CD4-positive, alpha-beta T cell (primary cell): ENCODE data around the gene FBXO21. TPM values are rescaled to one million over a fixed set of nuclear protein-coding genes. Genes with fewer than 3 reads are reported as not detected.
A peak's percentile ranks its signal among the peaks of the same experiment; 100 is the strongest.

Experiments
- ATAC-seq: fragments of 200-7000 bp; cut with Tn5 transposase; one replicate; pipeline ENCODE4 v1.10.0; 2022; ENCODE audit warnings: mild to moderate bottlenecking; ENCODE audit not compliant: poor library complexity
- CTCF ChIA-PET: fragments of 350-600 bp; sonication (Branson Sonifier 250); formaldehyde crosslinking; loops from one replicate; lab custom pipeline; 2021; ENCODE audit warnings: antibody characterized with exemption, inconsistent platforms; lab: Charles Lee
- POLR2A ChIA-PET: fragments of 350-600 bp; sonication (Branson Sonifier 250); formaldehyde crosslinking; loops from one replicate; lab custom pipeline; 2021; ENCODE audit warnings: antibody characterized with exemption, inconsistent platforms; lab: Charles Lee
- DNase-seq, 14 experiments: peaks; one replicate each; pipeline ENCODE4 v3.0.0-alpha.2; 2013 to 2020; ENCODE audit warnings: mixed read lengths in 2 of 14
- H3K27ac ChIP-seq, 2 donors: one replicate each; pipeline versions ENCODE4 v1.5.1 to v1.7.0; 2013; ENCODE audit warnings: low read length in 2 of 2, low read depth in 1 of 2, mild to moderate bottlenecking in 1 of 2
- H3K27me3 ChIP-seq, 2 experiments: 1 replicate in 1 of 2; 2 replicates in 1 of 2; pipeline versions ENCODE4 v1.6.1 to v1.7.0; 2013; ENCODE audit warnings: low read length in 2 of 2, control low read depth in 1 of 2, mild to moderate bottlenecking in 1 of 2, moderate library complexity in 1 of 2; ENCODE audit not compliant: insufficient read depth in 2 of 2, control insufficient read depth in 1 of 2
- H3K36me3 ChIP-seq: one replicate; pipeline ENCODE4 v1.6.1; 2013; ENCODE audit warnings: low read length, control low read depth; ENCODE audit not compliant: insufficient read depth
- H3K4me1 ChIP-seq: one replicate; pipeline ENCODE4 v1.6.1; 2013; ENCODE audit warnings: low read length, control low read depth; ENCODE audit not compliant: insufficient read depth
- H3K4me3 ChIP-seq: one replicate; pipeline ENCODE4 v1.5.1; 2013; ENCODE audit warnings: mild to moderate bottlenecking, low read length, moderate library complexity
- H3K9me3 ChIP-seq, 2 experiments: 1 replicate in 1 of 2; 2 replicates in 1 of 2; pipeline versions ENCODE4 v1.6.1 to v1.7.0; 2013; ENCODE audit warnings: low read length in 2 of 2, mild to moderate bottlenecking in 2 of 2, control low read depth in 1 of 2, moderate library complexity in 1 of 2; ENCODE audit not compliant: control insufficient read depth in 1 of 2, insufficient read depth in 1 of 2
- H3K27ac Mint-ChIP-seq: one replicate; pipeline ENCODE4 v1.8.0; 2020; ENCODE audit warnings: mixed read lengths
- H3K27me3 Mint-ChIP-seq: one replicate; pipeline ENCODE4 v1.8.0; 2021; ENCODE audit warnings: mixed read lengths
- H3K36me3 Mint-ChIP-seq: one replicate; pipeline ENCODE4 v1.8.0; 2021; ENCODE audit warnings: low read depth, mixed read lengths
- H3K4me1 Mint-ChIP-seq: one replicate; pipeline ENCODE4 v1.8.0; 2021; ENCODE audit warnings: low read depth, mixed read lengths
- H3K4me3 Mint-ChIP-seq: one replicate; pipeline ENCODE4 v1.8.0; 2020; ENCODE audit warnings: mild to moderate bottlenecking, mixed read lengths
- H3K9me3 Mint-ChIP-seq: one replicate; pipeline ENCODE4 v1.8.0; 2020; ENCODE audit warnings: mixed read lengths
- intact Hi-C, 2 experiments: fragments of 100-400 bp; cut with DNase I in 1 of 2; cut with micrococcal nuclease in 1 of 2; formaldehyde crosslinking; loops; one replicate each; pipeline versions ENCODE4 v1.15.1 to v1.9.0; 2023 to 2025; cut with DNase I, micrococcal nuclease
- total RNA-seq, 174 experiments: library from RNA in 2 of 174; stranded (reverse) in 2 of 174; gene quantifications; one replicate each; pipeline ENCODE4 v1.2.3 and lab custom pipeline; 2021 to 2026
- TF ChIP-seq, protein P1 (sequence below): fragments of 200-600 bp; IDR thresholded peaks from one replicate; pipeline ENCODE4 v1.8.0; 2022; ENCODE audit warnings: antibody characterized with exemption, mild to moderate bottlenecking

FBXO21 gene
- total RNA-seq, 2 experiments from 2014 or later, result 67.7 to 67.9 TPM

- peaks cover 0 to 6% of the 10 kb centered on the region in 2 experiments for H3K9me3 ChIP-seq
- Mint-ChIP-seq H3K9me3 (no peaks in the 10 kb centered on the region), H3K27ac (no peak overlapping the region), H3K36me3 (peaks cover 100% of the 10 kb centered on the region), H3K4me1 (peaks cover 24% of the 10 kb centered on the region), H3K4me3 (peak overlapping the region; percentile 38), H3K27me3 (no peaks in the 10 kb centered on the region)
- no peak overlapping the region for H3K4me3 ChIP-seq
- ChIA-PET POLR2A (interaction anchor here (1.0 kb wide), 1 partner anchor 25 kb away, joined by 3 read pairs; no protein-coding TSS in a partner anchor), CTCF (no interaction called here)
- ATAC-seq (peak; percentile 92), DNase-seq (peak; percentile 43 to 81 (median 71))
- H3K4me1 ChIP-seq, result peaks cover 4% of the 10 kb centered on the region
- H3K36me3 ChIP-seq, result peaks cover 86% of the 10 kb centered on the region
- no peak overlapping the region for H3K27ac ChIP-seq
- intact Hi-C loops, result no loop called here
- TF ChIP-seq, protein P1, sequence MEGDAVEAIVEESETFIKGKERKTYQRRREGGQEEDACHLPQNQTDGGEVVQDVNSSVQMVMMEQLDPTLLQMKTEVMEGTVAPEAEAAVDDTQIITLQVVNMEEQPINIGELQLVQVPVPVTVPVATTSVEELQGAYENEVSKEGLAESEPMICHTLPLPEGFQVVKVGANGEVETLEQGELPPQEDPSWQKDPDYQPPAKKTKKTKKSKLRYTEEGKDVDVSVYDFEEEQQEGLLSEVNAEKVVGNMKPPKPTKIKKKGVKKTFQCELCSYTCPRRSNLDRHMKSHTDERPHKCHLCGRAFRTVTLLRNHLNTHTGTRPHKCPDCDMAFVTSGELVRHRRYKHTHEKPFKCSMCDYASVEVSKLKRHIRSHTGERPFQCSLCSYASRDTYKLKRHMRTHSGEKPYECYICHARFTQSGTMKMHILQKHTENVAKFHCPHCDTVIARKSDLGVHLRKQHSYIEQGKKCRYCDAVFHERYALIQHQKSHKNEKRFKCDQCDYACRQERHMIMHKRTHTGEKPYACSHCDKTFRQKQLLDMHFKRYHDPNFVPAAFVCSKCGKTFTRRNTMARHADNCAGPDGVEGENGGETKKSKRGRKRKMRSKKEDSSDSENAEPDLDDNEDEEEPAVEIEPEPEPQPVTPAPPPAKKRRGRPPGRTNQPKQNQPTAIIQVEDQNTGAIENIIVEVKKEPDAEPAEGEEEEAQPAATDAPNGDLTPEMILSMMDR, result peak; percentile 79
- H3K27me3 ChIP-seq, result no peaks in the 10 kb centered on the region
Observed at GRCh38 chr12:117155278-117156060, 34.8 kb downstream of the FBXO21 start.

- peaks cover 98% of the 10 kb centered on the region for H3K36me3 Mint-ChIP-seq
- no peak overlapping the region for H3K4me3 ChIP-seq
- peaks cover 0 to 6% of the 10 kb centered on the region in 2 experiments for H3K9me3 ChIP-seq
- H3K4me3 Mint-ChIP-seq, result no peak overlapping the region
- peak in 3 of 14 experiments; percentile 29 to 31 (median 30) for DNase-seq
- ChIA-PET CTCF (no interaction called here), POLR2A (no interaction called here)
- no peak overlapping the region for H3K27ac ChIP-seq
- intact Hi-C loops, result no loop called here
- H3K27me3 Mint-ChIP-seq, result no peaks in the 10 kb centered on the region
- peaks cover 75% of the 10 kb centered on the region for H3K36me3 ChIP-seq
- H3K9me3 Mint-ChIP-seq, result no peaks in the 10 kb centered on the region
- peaks cover 25% of the 10 kb centered on the region for H3K4me1 Mint-ChIP-seq
- ATAC-seq, result no peak
- H3K27ac Mint-ChIP-seq, result no peak overlapping the region
- H3K4me1 ChIP-seq, result peaks cover 4% of the 10 kb centered on the region
- H3K27me3 ChIP-seq, result no peaks in the 10 kb centered on the region
- TF ChIP-seq, protein P1, result no peak
Observed at GRCh38 chr12:117152793-117153775, 37.2 kb downstream of the FBXO21 start.

DNA sequence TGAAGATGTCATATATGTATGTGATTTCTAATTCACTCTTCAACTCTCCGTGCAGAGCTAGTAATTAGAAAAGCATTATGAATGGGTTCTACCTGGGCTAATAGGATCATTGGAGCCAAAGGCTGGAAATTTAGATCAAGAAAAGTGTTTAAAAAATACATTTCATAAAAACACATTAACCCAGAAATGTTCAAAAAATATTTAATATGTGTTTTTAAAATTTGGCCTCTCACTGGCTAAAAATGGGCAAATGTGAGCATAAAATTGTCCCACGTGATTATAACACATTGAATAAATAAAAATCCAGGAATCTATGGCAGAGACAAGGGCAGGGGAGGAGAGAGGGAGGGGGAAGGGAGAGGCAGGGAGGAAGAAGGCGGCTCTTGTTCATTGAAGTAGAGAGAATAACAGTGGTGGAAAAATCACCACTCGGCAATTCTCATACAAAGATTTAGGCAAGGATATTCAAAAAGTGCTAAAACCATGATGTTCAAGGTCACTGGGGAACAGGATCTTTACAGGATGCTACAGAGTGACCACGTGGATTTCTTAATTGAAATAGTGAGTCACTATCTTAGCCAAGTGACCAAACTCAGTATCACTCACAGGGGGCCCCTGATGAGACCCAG is 38.8 kb downstream of the FBXO21 start:
- Histone ChIP-seq H3K36me3 (peaks cover 67% of the 10 kb centered on the region), H3K4me3 (no peak overlapping the region), H3K4me1 (peaks cover 4% of the 10 kb centered on the region), H3K9me3 (peaks cover 0 to 6% of the 10 kb centered on the region in 2 experiments), H3K27me3 (no peaks in the 10 kb centered on the region), H3K27ac (no peak overlapping the region)
- DNase-seq (no peak), ATAC-seq (no peak)
- Mint-ChIP-seq H3K9me3 (no peaks in the 10 kb centered on the region), H3K27me3 (no peaks in the 10 kb centered on the region), H3K27ac (no peak overlapping the region), H3K4me1 (peaks cover 25% of the 10 kb centered on the region), H3K36me3 (peaks cover 95% of the 10 kb centered on the region), H3K4me3 (no peak overlapping the region)
- POLR2A ChIA-PET, result no interaction called here
- intact Hi-C loops, result no loop called here
- CTCF ChIA-PET, result interaction anchor here (1.0 kb wide), 1 partner anchor 24 kb away, joined by 3 read pairs; no protein-coding TSS in a partner anchor
- TF ChIP-seq, protein P1, result no peak
